Endothelial cell of umbilical vein (primary cell): ENCODE measurements around the gene LARGE1. TPM values are rescaled to one million over a fixed set of nuclear protein-coding genes. Genes with fewer than 3 reads are reported as not detected.

Experiments used
- BruUV-seq: library from RNA; stranded (reverse); fragments of 400-500 nt; replicated peaks from 2 replicates; lab custom pipeline; 2021; lab: Mats Ljungman, UMichigan
- CTCF ChIA-PET: fragments of 300-600, 350-600 bp; sonication (Branson Sonifier 250); formaldehyde crosslinking; loops from one replicate; lab custom pipeline; 2021; ENCODE audit warnings: antibody characterized with exemption, inconsistent platforms; lab: Charles Lee
- POLR2A ChIA-PET: fragments of 300-600, 350-600 bp; sonication (Branson Sonifier 250); formaldehyde crosslinking; loops from one replicate; lab custom pipeline; 2021; ENCODE audit warnings: antibody characterized with exemption, inconsistent platforms; lab: Charles Lee
- DNase-seq: peaks from one replicate; pipeline ENCODE4 v3.0.0-alpha.2; 2011; ENCODE audit warnings: low read depth, low spot score
- FAIRE-seq: peaks from 2 replicates; lab custom pipeline; 2011; peaks lifted over from hg19 to GRCh38; lab: Jason Lieb, UNC
- H2AFZ ChIP-seq: 2 replicates; pipeline ENCODE4 v1.6.0; 2012; ENCODE audit warnings: low read depth, low read length, control low read depth, inconsistent platforms
- H3K27ac ChIP-seq: 2 replicates; pipeline ENCODE4 v1.5.1; 2011; ENCODE audit warnings: low read depth, mild to moderate bottlenecking, control low read depth, low read length, moderate library complexity; ENCODE audit not compliant: insufficient read depth
- H3K27me3 ChIP-seq, 2 experiments: 2 replicates each; pipeline versions ENCODE4 v1.6.0 to v1.6.1; 2011; ENCODE audit warnings: low read length in 2 of 2, mixed read lengths in 1 of 2; ENCODE audit not compliant: control insufficient read depth in 2 of 2, insufficient read depth in 2 of 2
- H3K36me3 ChIP-seq, 2 experiments: 2 replicates in 1 of 2; 3 replicates in 1 of 2; pipeline ENCODE4 v1.5.1; 2011; ENCODE audit warnings: low read length in 2 of 2, mild to moderate bottlenecking in 1 of 2, moderate library complexity in 1 of 2; ENCODE audit not compliant: control insufficient read depth in 2 of 2, insufficient read depth in 2 of 2; ENCODE audit errors: extremely low read depth in 1 of 2
- H3K4me1 ChIP-seq: 3 replicates; pipeline ENCODE4 v1.5.1; 2011; ENCODE audit warnings: mild to moderate bottlenecking, low read length; ENCODE audit not compliant: control insufficient read depth, insufficient read depth; ENCODE audit errors: extremely low read depth
- H3K4me2 ChIP-seq: 2 replicates; pipeline ENCODE4 v1.6.1; 2011; ENCODE audit warnings: low read length, control low read depth, mixed read lengths; ENCODE audit not compliant: insufficient read depth
- H3K4me3 ChIP-seq, 3 experiments: fragments of 200-600 bp in 1 of 3; sonication (generic), shearing (Covaris generic) in 1 of 3; replicated peaks in 1 of 3; 2 replicates each; pipeline ENCODE4 v1.5.1; 2011 to 2016; ENCODE audit warnings: control low read depth in 3 of 3, low read length in 3 of 3, mild to moderate bottlenecking in 2 of 3, inconsistent platforms in 1 of 3, low read depth in 1 of 3, moderate library complexity in 1 of 3; ENCODE audit not compliant: insufficient read depth in 1 of 3
- H3K79me2 ChIP-seq: 2 replicates; pipeline ENCODE4 v1.6.0; 2012; ENCODE audit warnings: low read length, inconsistent platforms; ENCODE audit not compliant: control insufficient read depth, insufficient read depth
- H3K9ac ChIP-seq: replicated peaks from 2 replicates; pipeline ENCODE3; 2011; ENCODE audit warnings: low read length, control low read depth; ENCODE audit not compliant: insufficient read depth; ENCODE audit errors: extremely low read depth
- H3K9me1 ChIP-seq: replicated peaks from 3 replicates; pipeline ENCODE4 v1.6.0; 2011; ENCODE audit warnings: mild to moderate bottlenecking, low read length; ENCODE audit not compliant: control insufficient read depth, insufficient read depth; ENCODE audit errors: extremely low read depth
- H3K9me3 ChIP-seq: replicated peaks from 2 replicates; pipeline ENCODE4 v1.5.1; 2012; ENCODE audit warnings: low read length, inconsistent platforms; ENCODE audit not compliant: control insufficient read depth, insufficient read depth
- H4K20me1 ChIP-seq: replicated peaks from 2 replicates; pipeline ENCODE3; 2011; ENCODE audit warnings: mild to moderate bottlenecking, low read length; ENCODE audit not compliant: control insufficient read depth, insufficient read depth; ENCODE audit errors: extremely low read depth
- EZH2 ChIP-seq: IDR thresholded peaks from 2 replicates; pipeline ENCODE4 v1.6.1; 2012; ENCODE audit warnings: borderline replicate concordance, low read depth, mild to moderate bottlenecking, moderate library complexity, low read length, inconsistent platforms; ENCODE audit not compliant: severe bottlenecking
- FOS ChIP-seq: IDR thresholded peaks from 2 replicates; pipeline ENCODE4 v1.6.1; 2011; ENCODE audit warnings: mild to moderate bottlenecking, low read length, moderate library complexity, borderline replicate concordance; ENCODE audit not compliant: insufficient read depth
- GATA2 ChIP-seq: IDR thresholded peaks from 2 replicates; pipeline ENCODE4 v1.7.0; 2011; ENCODE audit warnings: low read depth, mild to moderate bottlenecking, moderate library complexity, mixed read lengths, low read length; ENCODE audit not compliant: insufficient read length, insufficient read depth
- JUN ChIP-seq: IDR thresholded peaks from 2 replicates; pipeline ENCODE4 v1.6.1; 2011; ENCODE audit warnings: borderline replicate concordance, low read depth; ENCODE audit not compliant: insufficient read length, insufficient read depth
- MYC ChIP-seq: IDR thresholded peaks from one replicate; pipeline ENCODE4 v1.6.1; 2011; ENCODE audit warnings: mild to moderate bottlenecking, low read depth, low read length
- POLR2A ChIP-seq: IDR thresholded peaks from 2 replicates; pipeline ENCODE4 v1.6.1; 2012; ENCODE audit warnings: low read depth, mild to moderate bottlenecking, control low read depth, low read length
- POLR2AphosphoS5 ChIP-seq: IDR thresholded peaks from 2 replicates; pipeline ENCODE4 v1.6.1; 2012; ENCODE audit warnings: low read depth, mild to moderate bottlenecking, control low read depth, low read length, moderate library complexity; ENCODE audit not compliant: insufficient read depth
- dilution Hi-C: fragments of 300-500 bp; cut with MboI; formaldehyde crosslinking; loops from one replicate; pipeline ENCODE4 v1.15.0; 2019; ENCODE audit warnings: low sequenced_read_pairs; ENCODE audit not compliant: extremely low pct_ligation_motif_present
- intact Hi-C: fragments of 100-400 bp; cut with micrococcal nuclease; formaldehyde crosslinking; loops from one replicate; pipeline ENCODE4 v1.10.0; 2022
- polyA plus RNA-seq, 4 experiments: library from polyadenylated mRNA; depleted of rRNA in 3 of 4; stranded (reverse) in 3 of 4; unstranded in 1 of 4; fragments of >200 nt; gene quantifications; 2 replicates each; pipeline versions ENCODE4 v1.2.1 to v1.2.3, GENCODE V29; 2011 to 2012; ENCODE audit warnings: missing spikeins in 1 of 4
- total RNA-seq: library from RNA; stranded (reverse); gene quantifications from 2 replicates; pipeline ENCODE4 v1.2.3, GENCODE V29; 2021
- TF ChIP-seq, protein P1 (sequence below): IDR thresholded peaks from 2 replicates; pipeline ENCODE4 v1.6.1; 2011; ENCODE audit not compliant: insufficient read depth, insufficient read length
- TF ChIP-seq, protein P2 (sequence below), 2 donors: IDR thresholded peaks; 1 replicate in 1 of 2; 2 replicates in 1 of 2; pipeline ENCODE4 v1.5.1; 2011; ENCODE audit warnings: low read length in 2 of 2, mild to moderate bottlenecking in 2 of 2, moderate library complexity in 2 of 2, control low read depth in 1 of 2, inconsistent platforms in 1 of 2, low read depth in 1 of 2; ENCODE audit not compliant: insufficient read depth in 1 of 2; ENCODE audit errors: extremely low read depth in 1 of 2

LARGE1 gene
- total and polyA plus RNA-seq, 2 donors (not counting 3 experiments of a cell fraction or from before 2014, with no cell fraction given): 0.95 to 4.4 TPM

DNA sequence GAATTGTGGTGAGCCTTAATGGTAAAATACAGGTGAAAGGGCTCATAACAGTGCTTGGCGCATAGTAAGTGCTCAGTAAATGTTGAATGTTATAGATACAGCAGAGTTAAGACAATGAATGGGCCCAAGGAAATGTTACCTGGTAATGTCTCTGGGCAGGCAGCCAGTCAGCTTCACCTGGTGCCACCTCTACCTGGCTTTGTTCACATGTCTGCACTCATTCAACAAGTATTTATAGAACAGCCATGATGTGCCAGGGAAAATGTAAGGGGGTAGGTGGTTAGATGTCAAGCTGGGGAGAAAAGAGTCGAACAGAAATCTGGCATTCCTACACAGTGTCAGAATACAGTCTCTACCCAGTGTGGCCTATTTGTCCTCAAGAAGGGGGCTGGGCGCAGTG is 623.3 kb downstream of the LARGE1 start:
- intact Hi-C loops: no loop called here
- FAIRE-seq: no peak

DNA sequence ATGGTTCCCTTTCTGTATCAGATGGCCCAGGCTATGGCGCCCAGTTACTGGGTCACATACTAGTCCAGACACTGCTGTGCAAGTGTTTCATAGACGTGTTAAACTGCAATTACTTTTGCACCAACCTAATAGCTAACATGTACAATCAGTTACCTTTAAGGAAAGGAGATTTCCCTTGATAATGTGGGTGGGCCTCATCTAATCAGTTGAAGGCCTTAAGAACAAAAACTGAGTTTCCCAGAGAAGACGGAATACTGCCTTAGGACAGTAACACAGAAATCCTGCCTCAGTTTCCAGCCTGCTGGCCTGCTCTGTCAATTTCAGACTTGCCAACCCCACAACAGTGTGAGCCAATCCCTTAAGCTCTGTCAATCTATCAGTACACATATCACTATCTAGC is 632.2 kb downstream of the LARGE1 start:
- H3K4me1 ChIP-seq: no peaks in the 10 kb centered on the region
- peaks cover 4% of the 10 kb centered on the region for H3K9me3 ChIP-seq
- dilution Hi-C loops (no loop called here), intact Hi-C loops (no loop called here)
- H2AFZ ChIP-seq: no peak overlapping the region
- H3K4me2 ChIP-seq: no peak overlapping the region
- no peaks in the 10 kb centered on the region for H3K27me3 ChIP-seq
- DNase-seq (no peak), FAIRE-seq (no peak)
- H3K27ac ChIP-seq: no peak overlapping the region
- TF ChIP-seq GATA2 (no peak), JUN (no peak), EZH2 (no peak), POLR2A (no peak), POLR2AphosphoS5 (no peak), FOS (no peak), MYC (no peak)
- TF ChIP-seq, protein P1, sequence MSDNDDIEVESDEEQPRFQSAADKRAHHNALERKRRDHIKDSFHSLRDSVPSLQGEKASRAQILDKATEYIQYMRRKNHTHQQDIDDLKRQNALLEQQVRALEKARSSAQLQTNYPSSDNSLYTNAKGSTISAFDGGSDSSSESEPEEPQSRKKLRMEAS: no peak
- TF ChIP-seq, protein P2, sequence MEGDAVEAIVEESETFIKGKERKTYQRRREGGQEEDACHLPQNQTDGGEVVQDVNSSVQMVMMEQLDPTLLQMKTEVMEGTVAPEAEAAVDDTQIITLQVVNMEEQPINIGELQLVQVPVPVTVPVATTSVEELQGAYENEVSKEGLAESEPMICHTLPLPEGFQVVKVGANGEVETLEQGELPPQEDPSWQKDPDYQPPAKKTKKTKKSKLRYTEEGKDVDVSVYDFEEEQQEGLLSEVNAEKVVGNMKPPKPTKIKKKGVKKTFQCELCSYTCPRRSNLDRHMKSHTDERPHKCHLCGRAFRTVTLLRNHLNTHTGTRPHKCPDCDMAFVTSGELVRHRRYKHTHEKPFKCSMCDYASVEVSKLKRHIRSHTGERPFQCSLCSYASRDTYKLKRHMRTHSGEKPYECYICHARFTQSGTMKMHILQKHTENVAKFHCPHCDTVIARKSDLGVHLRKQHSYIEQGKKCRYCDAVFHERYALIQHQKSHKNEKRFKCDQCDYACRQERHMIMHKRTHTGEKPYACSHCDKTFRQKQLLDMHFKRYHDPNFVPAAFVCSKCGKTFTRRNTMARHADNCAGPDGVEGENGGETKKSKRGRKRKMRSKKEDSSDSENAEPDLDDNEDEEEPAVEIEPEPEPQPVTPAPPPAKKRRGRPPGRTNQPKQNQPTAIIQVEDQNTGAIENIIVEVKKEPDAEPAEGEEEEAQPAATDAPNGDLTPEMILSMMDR (IDR thresholded peaks at IDR 0.05; ENCODE audit: extremely low read depth in 1 of 2, insufficient read depth in 1 of 2, low read depth in 1 of 2, low read length in 2 of 2): no peak
- ChIA-PET POLR2A (no interaction called here), CTCF (interaction anchor here (1.5 kb wide), 1 partner anchor 11 kb away, joined by 4 read pairs; no protein-coding TSS in a partner anchor)
- no peaks in the 10 kb centered on the region for H3K79me2 ChIP-seq
- H3K4me3 ChIP-seq: no peak overlapping the region
- no peaks in the 10 kb centered on the region for H3K9me1 ChIP-seq
- H3K36me3 ChIP-seq: no peaks in the 10 kb centered on the region
- no peaks in the 10 kb centered on the region for H4K20me1 ChIP-seq
- H3K9ac ChIP-seq: no peak overlapping the region
- BruUV-seq: no TSS peak

More for the DNA sequence above, 623.3 kb downstream of the LARGE1 start:
- no peak overlapping the region for H3K4me3 ChIP-seq
- POLR2A ChIA-PET: no interaction called here
- H2AFZ ChIP-seq: no peak overlapping the region
- H3K4me2 ChIP-seq: no peak overlapping the region
- no peak overlapping the region for H3K9ac ChIP-seq
- no peaks in the 10 kb centered on the region for H4K20me1 ChIP-seq
- peaks cover 3% of the 10 kb centered on the region for H3K9me3 ChIP-seq
- no peak for DNase-seq
- dilution Hi-C loops: no loop called here
- no TSS peak for BruUV-seq
- H3K27me3 ChIP-seq: no peaks in the 10 kb centered on the region
- TF ChIP-seq GATA2: no peak
- no peak for TF ChIP-seq EZH2
- TF ChIP-seq JUN: no peak
- TF ChIP-seq, protein P1: no peak
- CTCF ChIA-PET: no interaction called here
- H3K27ac ChIP-seq: no peak overlapping the region
- H3K4me1 ChIP-seq: no peaks in the 10 kb centered on the region
- H3K9me1 ChIP-seq: no peaks in the 10 kb centered on the region
- no peaks in the 10 kb centered on the region for H3K79me2 ChIP-seq
- no peaks in the 10 kb centered on the region for H3K36me3 ChIP-seq
